Progenitor cell of endocrine pancreas (in vitro differentiated cells): Measurements from ENCODE around the gene C10orf105. TPM values are rescaled to one million over a fixed set of nuclear protein-coding genes. Genes with fewer than 3 reads are reported as not detected.

ENCODE experiments used
- DNase-seq: peaks from one replicate; pipeline ENCODE4 v3.0.0; 2021; ENCODE audit warnings: low spot score; ENCODE audit not compliant: unreplicated experiment
- H3K27ac Mint-ChIP-seq: 2 replicates; pipeline ENCODE4 v1.8.0; 2021; ENCODE audit warnings: mild to moderate bottlenecking, moderate library complexity, mixed read lengths
- H3K27me3 Mint-ChIP-seq: 2 replicates; pipeline ENCODE4 v1.8.0; 2021; ENCODE audit warnings: mixed read lengths
- H3K36me3 Mint-ChIP-seq: 2 replicates; pipeline ENCODE4 v1.8.0; 2022; ENCODE audit warnings: mixed read lengths; ENCODE audit not compliant: insufficient read depth
- H3K4me1 Mint-ChIP-seq: 2 replicates; pipeline ENCODE4 v1.8.0; 2021; ENCODE audit warnings: low read depth, mixed read lengths
- H3K4me3 Mint-ChIP-seq: 2 replicates; pipeline ENCODE4 v1.8.0; 2021; ENCODE audit warnings: low read depth, mild to moderate bottlenecking, moderate library complexity, mixed read lengths
- H3K9me3 Mint-ChIP-seq: 2 replicates; pipeline ENCODE4 v1.8.0; 2021; ENCODE audit warnings: low read depth, mixed read lengths
- total RNA-seq: library from RNA; stranded (reverse); gene quantifications from 2 replicates; pipeline ENCODE4 v1.2.1, GENCODE V29; 2021
- TF ChIP-seq, protein P1 (sequence below): fragments of 200-600 bp; sonication (generic); IDR thresholded peaks from one replicate; pipeline ENCODE4 v1.5.0; 2021; ENCODE audit warnings: antibody characterized with exemption, mild to moderate bottlenecking; ENCODE audit not compliant: unreplicated experiment

Gene C10orf105
- total RNA-seq, 1 donor from 2014 or later: not detected

DNA sequence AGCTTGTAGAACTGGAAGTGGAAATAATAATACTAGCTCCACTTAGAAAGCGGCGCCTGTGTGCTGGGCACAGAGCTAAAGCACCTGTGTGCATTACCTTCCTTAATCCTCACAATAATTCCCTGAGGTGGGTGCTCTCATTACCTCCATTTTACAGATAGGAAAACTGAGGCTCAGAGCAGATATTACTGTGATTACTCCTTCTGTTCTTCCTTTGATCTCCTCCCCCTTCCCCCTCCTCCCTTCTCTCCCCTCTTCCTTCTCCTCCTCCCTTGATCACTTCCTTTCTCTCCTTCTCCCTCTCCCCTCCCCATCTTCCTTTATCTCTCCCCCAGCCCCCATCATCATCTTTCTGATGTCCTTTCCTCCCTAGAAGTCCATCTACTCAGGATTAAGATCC lies 55.0 kb downstream of the C10orf105 start:
- Mint-ChIP-seq H3K27me3 (peaks cover 86% of the 10 kb centered on the region), H3K27ac (no peak overlapping the region), H3K4me3 (no peak overlapping the region), H3K4me1 (peaks cover 17% of the 10 kb centered on the region), H3K9me3 (no peaks in the 10 kb centered on the region), H3K36me3 (no peaks in the 10 kb centered on the region)
- DNase-seq: no peak
- TF ChIP-seq, protein P1, sequence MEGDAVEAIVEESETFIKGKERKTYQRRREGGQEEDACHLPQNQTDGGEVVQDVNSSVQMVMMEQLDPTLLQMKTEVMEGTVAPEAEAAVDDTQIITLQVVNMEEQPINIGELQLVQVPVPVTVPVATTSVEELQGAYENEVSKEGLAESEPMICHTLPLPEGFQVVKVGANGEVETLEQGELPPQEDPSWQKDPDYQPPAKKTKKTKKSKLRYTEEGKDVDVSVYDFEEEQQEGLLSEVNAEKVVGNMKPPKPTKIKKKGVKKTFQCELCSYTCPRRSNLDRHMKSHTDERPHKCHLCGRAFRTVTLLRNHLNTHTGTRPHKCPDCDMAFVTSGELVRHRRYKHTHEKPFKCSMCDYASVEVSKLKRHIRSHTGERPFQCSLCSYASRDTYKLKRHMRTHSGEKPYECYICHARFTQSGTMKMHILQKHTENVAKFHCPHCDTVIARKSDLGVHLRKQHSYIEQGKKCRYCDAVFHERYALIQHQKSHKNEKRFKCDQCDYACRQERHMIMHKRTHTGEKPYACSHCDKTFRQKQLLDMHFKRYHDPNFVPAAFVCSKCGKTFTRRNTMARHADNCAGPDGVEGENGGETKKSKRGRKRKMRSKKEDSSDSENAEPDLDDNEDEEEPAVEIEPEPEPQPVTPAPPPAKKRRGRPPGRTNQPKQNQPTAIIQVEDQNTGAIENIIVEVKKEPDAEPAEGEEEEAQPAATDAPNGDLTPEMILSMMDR: no peak

DNA sequence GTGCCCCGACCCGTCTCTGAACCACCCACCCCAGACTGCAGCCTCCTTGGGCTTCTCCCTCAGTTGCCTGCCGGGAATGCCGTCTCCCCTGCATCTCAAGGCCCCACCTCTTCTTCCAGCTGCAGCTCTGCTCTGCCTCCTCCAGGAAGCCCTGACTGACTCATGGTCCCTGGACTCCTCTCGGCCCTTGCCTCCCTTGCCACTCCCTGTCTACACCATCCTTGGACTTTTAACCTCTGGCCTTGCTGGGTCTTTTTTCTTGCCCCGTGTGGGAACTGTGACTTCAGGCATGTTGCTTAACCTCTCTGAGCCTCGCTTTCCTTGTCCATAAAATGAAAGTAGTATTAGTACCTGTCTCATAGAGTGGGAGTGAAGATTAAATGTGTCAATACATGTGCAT lies 56.3 kb downstream of the C10orf105 start:
- DNase-seq: no peak
- Mint-ChIP-seq H3K27ac (no peak overlapping the region), H3K9me3 (no peaks in the 10 kb centered on the region), H3K4me1 (peaks cover 21% of the 10 kb centered on the region), H3K36me3 (no peaks in the 10 kb centered on the region), H3K4me3 (no peak overlapping the region), H3K27me3 (peaks cover 86% of the 10 kb centered on the region)
- TF ChIP-seq, protein P1: no peak

DNA sequence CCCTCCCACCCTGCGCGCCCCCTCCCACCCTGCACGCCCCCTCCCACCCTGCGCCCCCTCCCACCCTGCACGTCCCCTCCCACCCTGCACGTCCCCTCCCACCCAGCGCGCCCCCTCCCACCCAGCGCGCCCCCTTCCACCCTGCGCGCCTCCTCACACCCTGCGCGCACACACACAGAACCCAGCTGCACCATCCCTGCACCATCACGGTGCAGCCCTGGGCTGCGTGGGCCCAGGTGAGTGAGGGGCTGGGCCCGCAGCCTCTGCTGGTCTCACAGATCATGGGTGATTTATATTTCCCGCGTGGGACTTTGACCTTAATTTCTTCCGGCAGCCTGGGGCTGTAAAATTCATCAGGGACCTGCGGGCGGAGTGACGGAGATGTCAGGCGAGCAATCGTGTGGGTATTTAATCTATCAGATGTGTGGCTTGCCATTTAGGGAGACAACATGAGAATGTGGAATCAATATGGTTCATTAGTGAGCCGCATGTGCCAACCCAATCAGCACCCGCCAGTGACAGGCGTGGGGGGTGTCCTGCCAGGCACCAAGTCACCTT lies 57.7 kb downstream of the C10orf105 start:
- no peak overlapping the region for H3K4me3 Mint-ChIP-seq
- H3K4me1 Mint-ChIP-seq: peaks cover 24% of the 10 kb centered on the region
- no peak overlapping the region for H3K27ac Mint-ChIP-seq
- TF ChIP-seq, protein P1: no peak
- H3K9me3 Mint-ChIP-seq: no peaks in the 10 kb centered on the region
- DNase-seq: no peak
- H3K27me3 Mint-ChIP-seq: peaks cover 87% of the 10 kb centered on the region
- H3K36me3 Mint-ChIP-seq: no peaks in the 10 kb centered on the region

Other genes with a start within 250 kb of the C10orf105 start
- gene VSIR, start 53.7 kb upstream of the C10orf105 start, total RNA-seq: 2.6 and 3.6 TPM in 2 replicates
- gene PSAP, start 131.5 kb upstream of the C10orf105 start, total RNA-seq: 510 and 538 TPM in 2 replicates
- gene CHST3, start 244.6 kb upstream of the C10orf105 start, total RNA-seq: 12.9 and 14.1 TPM in 2 replicates